ENCODE measurements around the gene PUDP.
"Not testable (repeated sequence)": the region's sequence is repeated elsewhere in the genome, so short reads cannot be mapped to it uniquely, and the experiment has no call there.

Gene PUDP

DNA sequence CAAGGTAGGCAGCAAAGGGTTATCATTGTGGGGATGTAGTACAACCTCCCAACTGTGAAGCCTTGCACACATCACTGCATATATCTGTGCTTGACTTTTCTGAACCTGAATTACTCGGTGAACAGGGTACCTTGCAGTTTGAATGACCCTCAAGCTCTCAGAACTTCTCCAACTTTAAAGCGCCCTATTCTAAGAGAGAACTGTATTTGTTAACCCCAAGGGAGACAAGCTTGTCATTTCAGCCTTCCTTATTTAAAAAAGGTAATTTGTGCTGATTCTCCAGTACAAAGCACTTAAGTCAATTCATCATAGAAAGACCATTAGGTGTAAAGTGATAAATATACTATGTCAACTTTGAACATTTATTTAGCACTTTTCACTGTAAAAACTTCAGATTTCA lies 122.5 kb downstream of the PUDP start:
- DNase-seq (ENCODE audit: low spot score): no peak

DNA sequence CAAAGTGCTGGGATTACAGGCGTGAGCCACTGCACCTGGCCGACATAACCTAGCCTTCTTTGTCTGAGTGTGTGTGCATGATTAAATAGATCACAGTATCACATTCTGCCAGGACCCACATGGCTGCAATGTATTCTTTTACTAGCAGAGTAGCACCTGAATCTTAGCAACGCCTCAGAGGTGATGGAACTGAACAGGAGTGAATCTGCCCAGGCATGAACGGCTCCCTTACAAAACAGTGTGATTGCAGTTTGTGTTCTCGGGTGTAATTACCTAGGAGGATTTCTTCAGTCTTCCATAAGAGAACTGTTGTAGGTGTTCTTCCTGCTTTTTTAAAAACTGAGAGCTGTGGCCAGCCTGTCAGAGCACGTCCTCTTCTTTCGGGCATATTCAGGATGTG lies 123.1 kb downstream of the PUDP start:
- DNase-seq (ENCODE audit: low spot score): no peak

DNA sequence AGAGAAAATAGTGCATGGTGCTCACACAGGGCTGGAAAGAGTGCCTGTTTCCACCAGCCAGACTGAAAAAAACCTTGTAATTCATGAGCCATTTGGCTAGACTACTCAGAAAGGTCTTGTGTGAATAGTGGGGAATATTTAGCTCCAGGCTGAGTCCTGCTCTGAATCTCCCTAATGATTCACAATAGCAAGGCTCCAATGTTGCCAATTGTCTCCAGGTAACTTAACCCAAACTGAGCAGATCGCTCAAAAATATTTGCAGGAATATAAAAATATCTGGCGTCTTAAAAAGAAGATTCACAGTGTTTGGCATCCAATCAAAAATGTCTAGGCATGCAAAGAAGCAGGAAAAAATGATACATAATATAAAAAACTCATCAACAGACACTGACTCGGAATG lies 125.0 kb downstream of the PUDP start:
- DNase-seq (ENCODE audit: low spot score): not testable (repeated sequence)

DNA sequence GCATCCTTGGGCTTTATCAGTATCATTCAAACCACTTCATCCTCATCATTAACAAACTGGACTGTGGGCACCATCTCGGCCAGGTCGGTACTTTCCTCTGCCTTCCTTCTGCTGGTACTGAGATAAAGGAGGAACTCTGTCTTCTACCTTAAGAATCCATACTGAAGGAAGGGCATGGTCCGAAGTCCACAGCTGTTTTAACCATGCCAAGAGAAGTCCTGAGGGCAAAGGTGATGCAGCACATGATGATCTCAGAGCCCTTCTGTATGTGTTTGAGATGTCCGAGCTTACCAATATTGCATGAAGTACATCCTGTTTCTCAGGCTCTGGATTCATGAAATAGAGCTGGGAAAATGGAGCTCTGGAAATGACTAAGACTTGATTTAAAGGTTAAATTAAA lies 126.0 kb downstream of the PUDP start:
- no peak for DNase-seq (ENCODE audit: low spot score)

DNA sequence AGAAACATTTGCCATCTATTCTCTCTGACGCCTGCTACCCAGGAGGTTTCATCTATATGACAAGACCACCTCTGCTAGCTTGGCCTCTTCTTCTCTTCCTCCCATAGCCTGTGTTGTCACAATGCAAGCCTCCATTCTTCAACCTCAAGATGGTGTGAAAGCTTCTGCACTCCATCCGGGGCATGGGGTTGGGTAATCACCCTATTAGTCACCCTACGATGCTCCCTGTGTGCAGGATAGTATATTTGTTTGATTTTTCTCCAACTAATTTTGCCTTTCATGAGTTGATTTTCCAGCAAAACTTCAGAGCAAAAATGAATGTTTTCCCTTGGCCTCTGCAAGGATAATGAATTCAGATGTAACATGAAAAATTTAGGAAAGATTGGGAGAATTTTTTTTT lies 128.4 kb downstream of the PUDP start:
- DNase-seq (ENCODE audit: low spot score): no peak

DNA sequence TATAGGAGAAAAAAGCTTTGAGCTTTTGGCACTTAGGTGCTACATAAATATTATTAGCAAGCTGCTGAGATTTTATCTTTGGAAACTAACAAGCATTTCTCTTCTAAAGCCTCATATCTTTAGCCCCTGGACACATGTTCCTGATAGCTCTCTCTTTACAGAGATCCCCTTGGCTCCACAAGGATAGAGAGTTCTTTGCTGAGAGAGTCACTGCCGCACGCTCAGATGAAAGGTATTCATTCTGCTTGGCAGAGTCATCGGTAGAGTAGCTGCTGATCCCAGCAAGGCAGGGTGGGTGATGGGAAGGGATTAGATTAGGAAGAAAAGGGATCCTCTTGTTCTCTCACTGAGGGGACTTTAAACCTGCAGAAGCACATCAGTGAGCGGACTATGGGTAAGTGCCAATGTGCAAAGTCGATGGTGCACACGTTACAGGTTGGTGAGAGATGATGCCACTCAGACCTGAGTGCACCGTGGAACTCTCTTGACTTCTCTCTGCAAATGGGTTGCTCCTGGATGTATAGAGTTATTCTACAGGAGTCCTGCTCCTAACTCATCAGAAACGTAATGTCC lies 135.6 kb downstream of the PUDP start:
- DNase-seq (ENCODE audit: low spot score): not testable (repeated sequence)

DNA sequence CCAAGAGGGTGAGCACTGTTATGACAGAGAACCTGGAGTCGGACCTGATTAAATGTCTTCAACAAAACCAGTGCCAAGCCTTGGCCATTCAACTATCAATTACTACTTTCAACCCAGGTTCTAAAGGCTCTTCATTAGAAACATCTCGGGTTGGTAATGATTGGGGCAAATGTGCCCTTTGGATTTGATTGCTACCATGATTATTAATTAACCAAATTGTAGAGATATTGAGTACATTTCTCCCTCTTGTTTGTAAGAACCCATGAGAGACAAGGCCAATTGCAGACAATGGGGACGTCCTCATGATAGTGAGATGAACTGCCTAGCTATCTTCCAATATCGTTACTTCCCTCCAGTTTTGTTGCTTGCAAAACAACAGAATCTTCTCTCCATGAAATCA lies 137.1 kb downstream of the PUDP start:
- DNase-seq (ENCODE audit: low spot score): not testable (repeated sequence)

DNA sequence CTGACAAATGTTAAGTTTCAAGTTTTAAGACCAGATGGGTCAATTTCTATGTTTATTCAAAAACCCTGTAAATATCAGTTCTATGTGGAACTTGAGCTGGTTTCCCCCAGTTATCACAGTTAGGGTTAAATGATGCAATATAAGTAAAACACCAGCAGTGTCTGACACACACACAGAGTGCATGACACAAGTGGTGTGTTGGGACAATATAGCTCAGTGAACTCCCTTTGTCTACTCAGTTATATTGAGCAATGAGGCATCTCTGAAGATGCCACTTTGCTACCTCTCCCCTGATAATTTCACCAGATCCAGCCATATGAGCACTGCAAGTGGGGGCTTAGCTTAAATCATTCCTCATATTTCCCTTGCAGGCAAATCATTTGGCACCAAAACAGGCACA lies 140.6 kb downstream of the PUDP start:
- not testable (repeated sequence) for DNase-seq (ENCODE audit: low spot score)
